HL-60 (cell line): Measurements from ENCODE around the gene RB1.

ENCODE experiments used
- DNase-seq, 2 experiments: peaks; one replicate each; pipeline ENCODE4 v3.0.0-alpha.2; 2010 to 2020; ENCODE audit warnings: low read depth in 1 of 2, low spot score in 1 of 2
- H3K27ac ChIP-seq: fragments of 250-450 bp; sonication (Bioruptor Pico); replicated peaks from 2 replicates; pipeline ENCODE4 v1.5.1; 2020; ENCODE audit warnings: mild to moderate bottlenecking, moderate library complexity
- H3K27me3 ChIP-seq: fragments of 250-450 bp; sonication (Bioruptor Pico); 2 replicates; pipeline ENCODE4 v1.5.1; 2021; ENCODE audit warnings: mild to moderate bottlenecking, moderate library complexity; ENCODE audit not compliant: insufficient read depth, poor library complexity, severe bottlenecking
- H3K4me3 ChIP-seq: replicated peaks from 2 replicates; pipeline ENCODE4 v1.5.1; 2011; ENCODE audit warnings: mild to moderate bottlenecking, control low read depth, low read length; ENCODE audit not compliant: insufficient read depth
- GABPA ChIP-seq: IDR thresholded peaks from 2 replicates; pipeline ENCODE4 v1.6.1; 2012; ENCODE audit warnings: low read depth
- POLR2AphosphoS5 ChIP-seq: IDR thresholded peaks from 2 replicates; pipeline ENCODE4 v1.6.1; 2012; ENCODE audit warnings: low read depth
- SPI1 ChIP-seq: IDR thresholded peaks from 2 replicates; pipeline ENCODE4 v1.6.1; 2012; ENCODE audit warnings: low read depth, mild to moderate bottlenecking, borderline replicate concordance
- TF ChIP-seq, protein P1 (sequence below): IDR thresholded peaks from 2 replicates; pipeline ENCODE4 v1.6.1; 2012; ENCODE audit warnings: low read depth; ENCODE audit not compliant: insufficient replicate concordance
- TF ChIP-seq, protein P2 (sequence below): IDR thresholded peaks from one replicate; pipeline ENCODE4 v1.5.1; 2011; ENCODE audit warnings: low read length, control low read depth, inconsistent platforms; ENCODE audit not compliant: insufficient read depth

Gene RB1

DNA sequence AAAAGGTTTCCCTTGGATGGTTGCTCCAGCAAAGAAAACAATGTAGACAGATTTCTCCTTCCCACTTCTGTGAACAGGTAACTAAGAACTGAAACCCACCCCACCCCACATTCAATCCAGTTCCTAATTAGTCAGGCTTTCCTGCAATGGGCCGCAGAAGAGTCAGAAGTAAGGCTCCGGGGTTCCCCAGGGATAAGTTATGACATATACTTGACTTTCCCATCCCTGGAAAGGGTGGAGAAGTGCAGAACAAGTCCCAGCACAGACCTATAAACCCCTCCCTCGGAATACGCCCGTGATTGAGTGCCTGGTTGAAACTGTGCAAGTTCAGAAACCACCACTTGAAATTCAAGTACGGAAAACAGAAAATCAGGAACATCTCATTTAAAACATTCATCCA, 204.5 kb downstream of the RB1 start:
- no peak overlapping the region for H3K27ac ChIP-seq

DNA sequence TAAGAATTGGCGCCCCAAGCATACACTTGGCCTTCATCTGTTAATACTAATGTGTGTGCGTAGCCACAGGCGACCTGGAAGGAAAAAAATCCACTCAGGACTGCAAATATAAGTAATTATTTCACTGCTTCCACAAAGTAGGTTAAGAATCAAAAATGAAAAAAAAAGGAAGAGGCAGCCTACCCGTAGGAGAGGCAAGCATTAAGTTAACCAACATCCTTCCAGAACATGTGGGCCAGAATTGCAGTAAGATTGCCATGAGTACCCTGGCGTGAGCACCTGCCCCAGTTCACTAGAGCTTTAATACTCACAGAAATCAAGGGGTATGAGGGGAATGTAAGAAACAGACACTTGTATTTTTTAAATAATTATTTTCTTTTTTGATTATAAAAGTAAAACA, 207.1 kb downstream of the RB1 start:
- DNase-seq: no peak
- Histone ChIP-seq H3K27me3 (no peaks in the 10 kb centered on the region), H3K4me3 (no peak overlapping the region), H3K27ac (no peak overlapping the region)
- TF ChIP-seq GABPA: no peak
- TF ChIP-seq, protein P1, sequence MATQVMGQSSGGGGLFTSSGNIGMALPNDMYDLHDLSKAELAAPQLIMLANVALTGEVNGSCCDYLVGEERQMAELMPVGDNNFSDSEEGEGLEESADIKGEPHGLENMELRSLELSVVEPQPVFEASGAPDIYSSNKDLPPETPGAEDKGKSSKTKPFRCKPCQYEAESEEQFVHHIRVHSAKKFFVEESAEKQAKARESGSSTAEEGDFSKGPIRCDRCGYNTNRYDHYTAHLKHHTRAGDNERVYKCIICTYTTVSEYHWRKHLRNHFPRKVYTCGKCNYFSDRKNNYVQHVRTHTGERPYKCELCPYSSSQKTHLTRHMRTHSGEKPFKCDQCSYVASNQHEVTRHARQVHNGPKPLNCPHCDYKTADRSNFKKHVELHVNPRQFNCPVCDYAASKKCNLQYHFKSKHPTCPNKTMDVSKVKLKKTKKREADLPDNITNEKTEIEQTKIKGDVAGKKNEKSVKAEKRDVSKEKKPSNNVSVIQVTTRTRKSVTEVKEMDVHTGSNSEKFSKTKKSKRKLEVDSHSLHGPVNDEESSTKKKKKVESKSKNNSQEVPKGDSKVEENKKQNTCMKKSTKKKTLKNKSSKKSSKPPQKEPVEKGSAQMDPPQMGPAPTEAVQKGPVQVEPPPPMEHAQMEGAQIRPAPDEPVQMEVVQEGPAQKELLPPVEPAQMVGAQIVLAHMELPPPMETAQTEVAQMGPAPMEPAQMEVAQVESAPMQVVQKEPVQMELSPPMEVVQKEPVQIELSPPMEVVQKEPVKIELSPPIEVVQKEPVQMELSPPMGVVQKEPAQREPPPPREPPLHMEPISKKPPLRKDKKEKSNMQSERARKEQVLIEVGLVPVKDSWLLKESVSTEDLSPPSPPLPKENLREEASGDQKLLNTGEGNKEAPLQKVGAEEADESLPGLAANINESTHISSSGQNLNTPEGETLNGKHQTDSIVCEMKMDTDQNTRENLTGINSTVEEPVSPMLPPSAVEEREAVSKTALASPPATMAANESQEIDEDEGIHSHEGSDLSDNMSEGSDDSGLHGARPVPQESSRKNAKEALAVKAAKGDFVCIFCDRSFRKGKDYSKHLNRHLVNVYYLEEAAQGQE: no peak
- no peak for TF ChIP-seq POLR2AphosphoS5
- TF ChIP-seq SPI1: peak; percentile 62; the same call in 1 of the 2 replicates
- TF ChIP-seq, protein P2, sequence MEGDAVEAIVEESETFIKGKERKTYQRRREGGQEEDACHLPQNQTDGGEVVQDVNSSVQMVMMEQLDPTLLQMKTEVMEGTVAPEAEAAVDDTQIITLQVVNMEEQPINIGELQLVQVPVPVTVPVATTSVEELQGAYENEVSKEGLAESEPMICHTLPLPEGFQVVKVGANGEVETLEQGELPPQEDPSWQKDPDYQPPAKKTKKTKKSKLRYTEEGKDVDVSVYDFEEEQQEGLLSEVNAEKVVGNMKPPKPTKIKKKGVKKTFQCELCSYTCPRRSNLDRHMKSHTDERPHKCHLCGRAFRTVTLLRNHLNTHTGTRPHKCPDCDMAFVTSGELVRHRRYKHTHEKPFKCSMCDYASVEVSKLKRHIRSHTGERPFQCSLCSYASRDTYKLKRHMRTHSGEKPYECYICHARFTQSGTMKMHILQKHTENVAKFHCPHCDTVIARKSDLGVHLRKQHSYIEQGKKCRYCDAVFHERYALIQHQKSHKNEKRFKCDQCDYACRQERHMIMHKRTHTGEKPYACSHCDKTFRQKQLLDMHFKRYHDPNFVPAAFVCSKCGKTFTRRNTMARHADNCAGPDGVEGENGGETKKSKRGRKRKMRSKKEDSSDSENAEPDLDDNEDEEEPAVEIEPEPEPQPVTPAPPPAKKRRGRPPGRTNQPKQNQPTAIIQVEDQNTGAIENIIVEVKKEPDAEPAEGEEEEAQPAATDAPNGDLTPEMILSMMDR: no peak

More for the DNA sequence above, 204.5 kb downstream of the RB1 start:
- no peaks in the 10 kb centered on the region for H3K27me3 ChIP-seq
- no peak for DNase-seq
- H3K4me3 ChIP-seq: no peak overlapping the region
- TF ChIP-seq, protein P1: no peak
- TF ChIP-seq GABPA (no peak), SPI1 (no peak), POLR2AphosphoS5 (no peak)
- TF ChIP-seq, protein P2: no peak

DNA sequence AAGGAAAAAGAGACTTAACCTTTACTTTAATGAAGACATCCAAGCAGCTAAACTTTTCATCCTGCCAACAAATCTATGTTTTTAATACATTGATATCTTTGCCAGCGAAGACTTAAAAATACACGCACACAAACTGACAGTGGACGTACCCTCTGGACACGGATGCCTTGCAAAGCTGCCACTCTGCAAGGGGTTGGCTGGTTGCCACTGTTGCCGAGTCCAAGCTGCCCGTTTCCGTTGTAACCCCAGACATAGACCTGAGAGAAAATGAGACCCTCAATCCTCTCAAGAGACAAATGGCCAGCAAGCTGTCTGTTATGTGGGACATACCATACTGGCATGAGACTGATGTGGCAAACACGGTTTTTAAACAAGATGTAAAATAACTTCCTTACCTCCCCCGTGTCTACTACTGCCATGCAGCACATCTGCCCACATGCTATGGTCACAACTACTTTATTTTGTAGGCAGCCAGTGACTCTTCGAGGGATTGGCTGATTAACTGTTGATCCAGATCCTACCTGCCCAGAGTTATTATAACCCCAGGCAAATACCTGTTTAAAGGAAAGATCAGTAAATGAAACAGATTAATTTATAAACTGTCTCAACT, 208.2 kb downstream of the RB1 start:
- no peak for TF ChIP-seq POLR2AphosphoS5
- Histone ChIP-seq H3K4me3 (no peak overlapping the region), H3K27ac (no peak overlapping the region), H3K27me3 (no peaks in the 10 kb centered on the region)
- DNase-seq: no peak

DNA sequence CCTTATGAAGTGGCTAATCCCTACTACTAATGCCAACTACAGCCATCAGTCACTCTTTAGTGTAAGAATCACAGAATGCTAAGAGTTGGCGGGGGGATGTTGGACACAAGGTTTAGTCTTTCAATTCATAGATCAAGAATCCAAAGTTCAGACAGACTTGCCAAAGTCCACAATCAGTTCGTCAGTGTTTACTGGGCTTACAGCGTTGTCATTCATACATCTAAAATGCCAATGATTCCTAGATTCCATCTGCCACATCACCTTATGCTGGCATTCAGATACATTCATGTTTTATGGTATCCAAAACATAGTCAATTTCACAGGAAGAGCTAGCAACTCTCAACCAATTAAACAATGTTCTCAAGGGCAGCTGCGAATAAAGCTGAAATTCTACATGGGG, 211.2 kb downstream of the RB1 start:
- TF ChIP-seq SPI1: no peak
- TF ChIP-seq GABPA: no peak
- TF ChIP-seq, protein P2: no peak
- TF ChIP-seq, protein P1: no peak
- TF ChIP-seq POLR2AphosphoS5: no peak
- Histone ChIP-seq H3K27ac (no peak overlapping the region), H3K4me3 (no peak overlapping the region), H3K27me3 (no peaks in the 10 kb centered on the region)
- no peak for DNase-seq
